ENCODE measurements around the gene TBC1D9. TPM values are rescaled to one million over a fixed set of nuclear protein-coding genes. Genes with fewer than 3 reads are reported as not detected.

The TBC1D9 gene
- total RNA-seq, 1 experiment from 2014 or later, result 4.6 TPM

DNA sequence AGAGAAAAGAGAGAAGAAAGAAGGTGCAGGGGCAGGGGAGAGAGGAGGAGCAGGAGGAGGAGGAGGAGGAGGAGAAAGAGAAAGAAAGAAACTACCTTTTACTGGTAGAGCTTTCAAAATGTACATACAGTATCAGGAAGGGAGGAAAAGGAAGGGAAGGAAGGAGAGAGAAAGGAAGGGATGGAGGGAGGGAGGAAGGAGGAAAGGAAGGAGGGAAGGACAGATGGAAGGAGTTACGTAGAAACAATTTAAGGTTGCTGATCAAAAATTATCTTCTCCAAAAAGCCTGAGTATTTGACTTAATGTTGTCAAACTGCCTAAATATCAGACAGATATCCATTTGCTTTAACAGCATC is 13.4 kb downstream of the TBC1D9 start:
- H3K36me3 ChIP-seq (replicated peaks; ENCODE audit: control insufficient read depth, insufficient read depth, low read length), result no peaks in the 10 kb centered on the region
- DNase-seq, result no peak

DNA sequence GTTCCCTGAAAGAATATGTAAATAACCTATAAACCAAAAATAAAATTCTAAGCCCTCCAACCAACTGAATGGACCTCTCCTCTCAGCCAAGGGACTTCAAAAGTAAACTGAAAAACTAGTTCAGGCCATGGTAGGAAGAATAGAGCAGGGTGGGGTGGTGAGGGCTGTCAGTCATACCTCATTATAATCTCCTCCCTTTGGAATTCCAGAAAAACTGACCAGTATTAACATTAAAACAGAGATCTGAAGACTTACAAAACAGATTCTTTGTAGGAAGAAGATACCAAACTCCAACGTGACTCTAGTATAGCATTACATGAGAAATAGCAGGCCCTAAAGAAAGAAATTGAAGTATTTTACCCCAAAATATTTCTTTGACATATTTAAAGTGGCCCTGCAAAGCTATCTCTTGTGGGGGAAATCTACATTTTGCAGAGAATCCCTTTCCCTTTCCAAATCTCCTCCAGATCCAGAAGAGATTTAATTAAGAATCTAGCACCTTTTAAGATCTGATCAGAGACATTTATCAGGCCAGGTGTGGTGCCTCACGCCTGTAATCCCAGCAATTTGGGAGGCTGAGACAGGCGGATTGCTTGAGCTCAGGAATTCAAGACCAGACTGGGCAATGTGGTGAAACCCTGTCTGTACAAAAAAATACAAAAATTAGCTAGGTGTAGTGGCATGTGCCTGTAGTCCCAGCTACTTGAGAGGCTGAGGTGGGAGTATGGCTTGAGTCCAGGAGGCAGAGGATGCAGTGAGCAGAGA is 15.1 kb downstream of the TBC1D9 start:
- DNase-seq, result no peak
- Histone ChIP-seq H3K27me3 (ENCODE audit: control insufficient read depth, insufficient read depth, low read length) (no peaks in the 10 kb centered on the region), H3K4me3 (ENCODE audit: insufficient read depth, low read depth, low read length) (no peak overlapping the region), H3K36me3 (replicated peaks; ENCODE audit: control insufficient read depth, insufficient read depth, low read length) (no peaks in the 10 kb centered on the region)

More for the DNA sequence above, 13.4 kb downstream of the TBC1D9 start:
- Histone ChIP-seq H3K4me3 (ENCODE audit: insufficient read depth, low read depth, low read length) (no peak overlapping the region), H3K27me3 (ENCODE audit: control insufficient read depth, insufficient read depth, low read length) (no peaks in the 10 kb centered on the region)

DNA sequence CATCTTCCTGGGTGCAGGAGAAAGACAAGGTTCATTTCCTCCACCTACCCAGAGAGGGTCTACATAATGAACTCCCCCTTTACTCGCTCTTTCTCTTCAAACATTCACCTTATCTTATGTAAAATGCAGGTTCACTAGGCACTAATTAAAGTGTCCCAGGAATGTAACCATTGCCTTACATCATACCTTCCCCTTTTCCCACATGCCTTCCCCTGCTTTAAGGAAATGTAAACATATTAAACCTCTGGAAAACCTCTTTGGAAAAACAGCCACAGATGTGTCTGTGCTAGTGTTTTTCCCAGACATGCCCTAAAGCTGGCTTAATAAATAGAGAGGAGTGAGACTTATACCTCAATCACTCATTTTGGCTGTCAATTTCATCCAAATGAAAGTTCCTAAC is 15.8 kb downstream of the TBC1D9 start:
- Histone ChIP-seq H3K36me3 (replicated peaks; ENCODE audit: control insufficient read depth, insufficient read depth, low read length) (no peaks in the 10 kb centered on the region), H3K4me3 (ENCODE audit: insufficient read depth, low read depth, low read length) (no peak overlapping the region), H3K27me3 (ENCODE audit: control insufficient read depth, insufficient read depth, low read length) (no peaks in the 10 kb centered on the region)
- DNase-seq, result no peak

DNA sequence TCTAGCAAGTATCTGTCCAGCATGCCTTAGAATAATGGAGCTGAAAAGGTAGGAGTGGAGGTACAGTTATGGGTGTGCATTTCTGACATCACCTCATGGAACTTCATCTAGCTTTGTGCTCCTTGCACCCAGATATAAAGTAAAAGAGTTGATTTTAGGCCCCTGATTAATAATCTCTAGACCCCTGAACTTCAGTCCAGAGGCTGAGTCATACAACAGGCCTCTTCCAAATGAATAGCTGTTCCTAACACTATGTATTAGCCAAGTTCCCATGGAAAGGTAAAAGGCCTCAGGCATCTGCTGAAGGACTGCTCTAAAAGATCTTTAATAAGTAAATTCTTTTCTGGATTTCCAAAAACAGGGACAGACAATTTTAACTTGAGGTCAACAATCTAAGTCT is 16.2 kb downstream of the TBC1D9 start:
- H3K27me3 ChIP-seq (ENCODE audit: control insufficient read depth, insufficient read depth, low read length), result no peaks in the 10 kb centered on the region
- H3K36me3 ChIP-seq (replicated peaks; ENCODE audit: control insufficient read depth, insufficient read depth, low read length), result no peaks in the 10 kb centered on the region
- DNase-seq, result no peak
- no peak overlapping the region for H3K4me3 ChIP-seq (ENCODE audit: insufficient read depth, low read depth, low read length)

DNA sequence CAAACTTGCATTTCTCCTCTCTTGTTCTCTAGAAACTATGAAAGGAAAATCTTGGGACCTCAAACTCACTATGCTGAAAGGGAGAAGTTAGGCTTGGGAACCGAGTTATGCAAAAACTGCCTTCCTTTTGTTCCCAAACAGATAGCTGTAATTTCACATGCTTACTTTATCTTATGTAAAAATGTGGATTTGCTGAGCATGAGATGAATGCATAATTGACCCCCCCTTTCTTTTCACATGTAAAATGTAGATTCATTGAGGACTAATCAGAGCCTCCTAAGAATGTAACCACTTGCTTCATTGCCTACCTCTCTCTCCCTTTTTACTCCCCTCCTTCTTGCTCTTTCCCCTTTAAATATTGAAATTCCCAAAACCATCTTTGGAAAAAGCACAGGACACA is 18.0 kb downstream of the TBC1D9 start:
- no peaks in the 10 kb centered on the region for H3K36me3 ChIP-seq (replicated peaks; ENCODE audit: control insufficient read depth, insufficient read depth, low read length)
- no peak for DNase-seq
- H3K27me3 ChIP-seq (ENCODE audit: control insufficient read depth, insufficient read depth, low read length), result no peaks in the 10 kb centered on the region
- H3K4me3 ChIP-seq (ENCODE audit: insufficient read depth, low read depth, low read length), result no peak overlapping the region

DNA sequence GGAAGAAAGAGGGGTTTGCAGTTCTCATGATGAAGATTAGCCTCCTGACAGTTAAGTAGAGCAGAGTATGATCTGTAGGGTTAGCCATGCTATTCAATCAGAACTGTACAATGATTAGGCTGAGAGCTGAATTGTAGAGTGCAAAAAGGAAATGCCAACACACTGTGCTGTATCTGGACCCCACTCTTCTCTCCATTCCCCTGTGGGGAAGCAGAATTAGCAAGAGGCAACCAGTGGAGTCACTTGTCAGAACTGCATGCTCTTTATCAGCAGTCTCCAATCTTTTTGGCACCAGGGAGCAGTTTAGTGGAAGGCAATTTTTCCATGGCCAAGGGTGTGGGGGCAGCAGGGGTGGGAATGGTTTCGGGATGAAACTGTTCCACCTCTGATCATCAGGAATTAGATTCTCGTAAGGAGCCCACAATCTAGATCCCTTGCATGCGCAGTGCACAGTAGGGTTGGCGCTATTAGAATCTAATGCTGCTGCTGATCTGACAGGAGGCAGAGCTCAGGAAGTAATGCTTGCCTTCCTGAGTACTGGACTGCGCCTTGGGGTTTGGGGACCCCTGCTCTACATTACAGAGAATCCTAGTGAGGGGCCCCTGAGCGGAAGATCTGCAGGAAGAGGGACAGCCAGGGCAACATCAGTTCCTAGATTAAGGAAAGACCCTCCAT is 19.4 kb downstream of the TBC1D9 start:
- no peak for DNase-seq
- no peaks in the 10 kb centered on the region for H3K27me3 ChIP-seq (ENCODE audit: control insufficient read depth, insufficient read depth, low read length)
- no peak overlapping the region for H3K4me3 ChIP-seq (ENCODE audit: insufficient read depth, low read depth, low read length)
- no peaks in the 10 kb centered on the region for H3K36me3 ChIP-seq (replicated peaks; ENCODE audit: control insufficient read depth, insufficient read depth, low read length)

DNA sequence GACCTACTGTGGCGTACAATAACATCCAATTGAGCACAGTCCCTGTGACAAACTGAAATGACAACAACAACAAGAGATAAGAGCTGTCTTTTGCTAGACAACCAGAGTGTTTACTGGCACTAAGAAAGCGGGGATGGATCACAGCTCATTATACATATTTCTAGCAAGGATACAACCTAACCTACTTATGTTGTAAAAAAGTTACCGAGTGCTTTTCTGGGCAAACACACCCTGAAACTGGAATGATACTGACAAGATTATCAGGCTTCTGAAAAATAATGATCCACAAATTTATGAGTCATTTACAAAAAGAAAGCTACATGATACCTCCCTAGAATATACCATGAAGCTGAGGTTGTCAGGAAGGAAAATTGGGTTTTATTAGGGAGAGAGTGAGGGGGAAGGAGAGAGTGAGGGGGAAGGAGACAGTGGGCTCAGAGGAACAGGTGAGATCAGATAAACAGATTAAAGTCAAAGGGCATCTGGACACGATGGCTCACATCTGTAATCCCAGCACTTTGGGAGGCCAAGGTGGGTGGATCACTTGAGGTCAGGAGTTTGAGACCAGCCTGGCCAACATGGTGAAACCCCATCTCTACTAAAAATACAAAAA is 20.3 kb downstream of the TBC1D9 start:
- Histone ChIP-seq H3K4me3 (ENCODE audit: insufficient read depth, low read depth, low read length) (no peak overlapping the region), H3K36me3 (replicated peaks; ENCODE audit: control insufficient read depth, insufficient read depth, low read length) (no peaks in the 10 kb centered on the region), H3K27me3 (ENCODE audit: control insufficient read depth, insufficient read depth, low read length) (no peaks in the 10 kb centered on the region)
- no peak for DNase-seq

DNA sequence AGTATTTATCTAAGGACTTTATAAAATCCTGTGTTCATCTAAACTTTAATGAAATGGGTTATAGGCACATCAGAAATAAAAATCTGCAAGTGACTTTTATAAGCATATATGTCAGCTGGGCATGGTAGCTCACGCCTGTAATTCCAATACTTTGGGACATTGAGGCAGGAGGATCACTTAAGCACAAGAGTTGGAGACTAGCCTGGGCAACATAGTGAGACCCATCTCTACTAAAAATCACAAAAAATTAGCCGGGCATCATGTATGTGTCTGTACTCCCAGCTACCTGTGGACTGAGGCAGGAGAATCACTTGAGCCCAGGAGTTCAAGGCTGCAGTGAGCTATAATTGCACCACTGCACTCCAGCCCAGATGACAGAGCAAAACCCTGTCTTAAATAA is 20.9 kb downstream of the TBC1D9 start:
- Histone ChIP-seq H3K27me3 (ENCODE audit: control insufficient read depth, insufficient read depth, low read length) (no peaks in the 10 kb centered on the region), H3K36me3 (replicated peaks; ENCODE audit: control insufficient read depth, insufficient read depth, low read length) (no peaks in the 10 kb centered on the region), H3K4me3 (ENCODE audit: insufficient read depth, low read depth, low read length) (no peak overlapping the region)
- DNase-seq, result no peak

DNA sequence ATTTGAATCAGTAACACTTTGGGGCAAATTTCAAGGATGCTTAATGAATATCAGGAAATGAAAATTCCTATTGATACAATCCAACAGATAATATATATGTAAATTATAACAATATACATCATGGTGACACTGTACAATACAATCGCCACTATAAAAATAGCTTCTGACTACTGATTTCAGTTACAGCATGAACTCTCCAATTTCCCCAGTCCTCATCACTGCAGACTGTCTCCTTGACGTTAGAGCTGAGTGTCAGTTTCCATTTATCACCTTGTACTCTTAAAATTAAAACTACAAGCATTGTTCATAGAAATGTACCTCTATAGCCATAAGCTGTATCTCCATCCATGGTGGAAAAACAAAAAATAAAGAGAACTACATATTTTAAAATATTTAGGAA is 23.4 kb downstream of the TBC1D9 start:
- H3K27me3 ChIP-seq (ENCODE audit: control insufficient read depth, insufficient read depth, low read length), result no peaks in the 10 kb centered on the region
- DNase-seq, result no peak
- no peak overlapping the region for H3K4me3 ChIP-seq (ENCODE audit: insufficient read depth, low read depth, low read length)
- no peaks in the 10 kb centered on the region for H3K36me3 ChIP-seq (replicated peaks; ENCODE audit: control insufficient read depth, insufficient read depth, low read length)

DNA sequence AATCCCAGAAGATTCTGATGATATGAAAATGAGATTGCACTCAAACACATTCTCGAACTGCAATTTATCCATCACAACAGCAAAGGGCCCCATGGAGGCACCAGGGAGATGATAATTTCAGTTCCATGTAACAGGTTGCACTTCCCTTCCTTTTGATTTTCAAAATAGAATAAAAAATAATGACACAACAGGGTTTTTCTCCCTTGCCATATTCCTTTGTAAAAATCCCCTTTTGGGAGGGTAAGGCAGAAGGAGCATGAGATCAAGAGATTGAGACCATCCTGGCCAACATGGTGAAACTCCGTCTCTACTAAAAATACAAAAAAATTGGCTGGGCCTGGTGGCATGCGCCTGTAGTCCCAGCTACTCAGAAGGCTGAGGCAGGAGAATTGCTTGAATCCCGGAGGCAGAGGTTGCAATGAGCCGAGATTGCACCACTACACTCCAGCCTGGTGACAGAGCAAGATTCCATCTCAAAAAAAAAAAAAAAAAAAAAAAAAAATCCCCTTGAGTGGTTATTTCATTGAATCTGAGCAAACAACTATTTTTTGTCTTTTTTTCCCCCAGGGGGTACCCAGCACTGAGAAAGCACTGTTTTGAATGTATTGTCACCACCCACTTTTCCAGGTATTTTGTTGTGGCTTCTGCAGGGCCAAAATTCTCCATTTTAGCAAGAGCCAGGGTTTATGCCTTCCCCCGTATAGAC is 26.7 kb downstream of the TBC1D9 start:
- Histone ChIP-seq H3K36me3 (replicated peaks; ENCODE audit: control insufficient read depth, insufficient read depth, low read length) (no peaks in the 10 kb centered on the region), H3K4me3 (ENCODE audit: insufficient read depth, low read depth, low read length) (no peak overlapping the region), H3K27me3 (ENCODE audit: control insufficient read depth, insufficient read depth, low read length) (no peaks in the 10 kb centered on the region)
- no peak for DNase-seq

DNA sequence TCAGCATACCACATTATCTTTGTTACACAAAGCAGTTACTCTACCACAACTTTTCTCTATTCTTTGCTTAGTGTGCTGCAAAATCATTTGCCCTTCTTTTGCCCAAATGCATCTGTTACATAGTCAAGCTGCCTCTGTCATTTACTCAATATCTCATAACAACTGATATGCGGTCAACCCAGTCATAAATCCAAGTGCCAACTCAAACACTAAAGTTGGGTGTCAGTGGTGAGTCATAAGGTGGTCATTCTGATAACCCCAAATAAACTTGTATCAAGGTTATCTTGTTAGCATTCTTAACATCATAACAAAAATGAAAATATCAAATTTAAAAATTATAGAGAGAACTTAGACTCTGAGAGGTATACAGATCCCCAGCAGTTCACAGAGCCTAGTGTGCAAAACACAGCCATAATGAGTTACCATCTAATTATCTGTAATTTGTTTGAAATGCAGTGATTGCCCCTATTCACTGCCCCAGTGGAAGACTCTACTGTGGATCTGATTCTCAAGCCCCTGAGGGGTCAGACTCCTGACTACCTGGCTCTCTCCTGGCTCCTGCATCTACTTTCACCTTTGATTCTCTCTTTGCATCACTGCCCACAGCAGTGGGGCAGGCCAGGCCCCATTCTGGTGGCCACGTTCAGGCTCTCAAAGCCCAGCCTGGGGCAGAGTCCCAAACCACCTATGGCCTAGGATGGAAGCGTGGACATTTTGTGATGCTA is 29.2 kb downstream of the TBC1D9 start:
- H3K4me3 ChIP-seq (ENCODE audit: insufficient read depth, low read depth, low read length), result no peak overlapping the region
- H3K27me3 ChIP-seq (ENCODE audit: control insufficient read depth, insufficient read depth, low read length), result no peaks in the 10 kb centered on the region
- DNase-seq, result no peak
- H3K36me3 ChIP-seq (replicated peaks; ENCODE audit: control insufficient read depth, insufficient read depth, low read length), result no peaks in the 10 kb centered on the region

DNA sequence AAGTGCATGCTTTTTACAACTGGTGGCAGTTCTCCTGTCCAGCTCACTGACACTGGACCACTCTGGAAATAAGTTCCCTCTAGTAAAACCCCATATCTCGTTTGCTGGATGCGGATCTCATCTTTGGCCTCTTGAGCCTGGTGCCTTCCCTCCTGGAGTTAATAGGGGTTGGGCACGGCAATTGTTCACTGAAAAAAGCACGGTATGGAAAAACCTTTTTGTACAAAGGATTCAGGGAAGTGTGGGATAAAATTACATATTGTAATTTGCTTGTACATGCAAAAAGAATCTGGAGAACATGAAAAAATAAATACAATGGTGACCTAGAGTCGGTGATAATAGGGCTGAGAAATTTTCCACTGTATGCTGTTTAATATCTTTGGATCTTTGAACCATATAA is 30.6 kb downstream of the TBC1D9 start:
- H3K4me3 ChIP-seq (ENCODE audit: insufficient read depth, low read depth, low read length), result no peak overlapping the region
- no peaks in the 10 kb centered on the region for H3K36me3 ChIP-seq (replicated peaks; ENCODE audit: control insufficient read depth, insufficient read depth, low read length)
- H3K27me3 ChIP-seq (ENCODE audit: control insufficient read depth, insufficient read depth, low read length), result no peaks in the 10 kb centered on the region
- DNase-seq, result no peak

DNA sequence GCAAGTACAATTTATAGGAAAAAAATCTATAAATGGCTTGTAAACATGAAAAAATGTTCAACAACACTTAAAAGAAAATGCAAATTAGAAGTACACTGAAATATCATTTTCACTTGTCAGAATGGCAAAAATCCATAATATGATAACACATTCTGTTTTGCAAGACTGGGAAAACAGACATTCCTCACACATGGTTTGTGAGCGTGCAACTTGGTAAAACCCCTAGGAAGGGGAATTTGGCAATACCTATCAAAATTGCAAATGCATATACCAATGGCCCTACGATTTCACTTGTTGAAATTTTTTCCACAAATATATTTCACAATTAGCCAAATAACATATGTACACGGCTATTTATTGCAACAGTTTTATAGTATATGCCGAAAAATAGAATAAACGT is 31.4 kb downstream of the TBC1D9 start:
- Histone ChIP-seq H3K27me3 (ENCODE audit: control insufficient read depth, insufficient read depth, low read length) (no peaks in the 10 kb centered on the region), H3K4me3 (ENCODE audit: insufficient read depth, low read depth, low read length) (no peak overlapping the region), H3K36me3 (replicated peaks; ENCODE audit: control insufficient read depth, insufficient read depth, low read length) (no peaks in the 10 kb centered on the region)
- no peak for DNase-seq
